GM18505 (cell line): ENCODE data around the gene DAB2IP.

Source experiments
- ATAC-seq: cut with Tn5 transposase; IDR thresholded peaks from one replicate; pipeline ENCODE4 v1.9.1; 2021; ENCODE audit not compliant: unreplicated experiment
- POLR2A ChIP-seq: IDR thresholded peaks from 4 replicates; pipeline ENCODE4 v1.6.1; 2011; ENCODE audit warnings: borderline replicate concordance; ENCODE audit not compliant: insufficient read depth, insufficient read length; ENCODE audit errors: extremely low read depth

The DAB2IP gene

DNA sequence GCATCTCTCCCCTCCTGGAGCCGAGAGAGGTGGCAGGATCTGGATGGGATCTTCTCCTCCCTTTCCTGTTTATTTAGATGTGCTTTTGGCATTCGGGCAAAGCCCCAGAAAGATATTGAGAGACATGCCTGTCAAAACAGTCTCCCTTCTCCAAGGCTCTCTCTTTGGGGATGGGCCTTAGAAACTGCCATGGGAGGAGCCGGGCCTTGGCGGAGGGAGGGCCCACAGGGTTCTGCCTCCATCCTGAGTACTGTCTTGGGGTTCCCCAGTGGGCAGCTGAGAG lies 41.9 kb downstream of the DAB2IP start:
- no peak for ATAC-seq
- TF ChIP-seq POLR2A = no peak

DNA sequence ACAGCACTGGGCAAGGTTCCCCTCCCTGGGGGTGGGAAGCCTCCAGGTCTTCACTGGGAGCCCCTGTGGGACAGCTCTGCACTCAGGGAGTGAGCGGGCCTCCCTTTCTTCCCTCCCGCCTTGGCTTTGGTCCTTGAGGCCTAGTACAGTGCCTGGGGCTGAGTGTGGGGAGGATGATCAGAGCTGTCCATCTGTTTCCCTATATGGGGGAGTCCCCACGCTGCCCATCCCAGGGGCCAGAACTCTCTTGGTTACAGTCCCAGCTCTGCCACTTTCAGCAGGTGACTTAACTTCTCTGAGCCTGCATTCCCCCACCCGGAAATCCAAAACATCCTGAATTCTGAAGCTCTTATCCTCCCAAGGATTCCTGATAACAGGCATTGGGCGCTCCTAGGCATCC lies 42.6 kb downstream of the DAB2IP start:
- TF ChIP-seq POLR2A = no peak
- ATAC-seq = no peak

DNA sequence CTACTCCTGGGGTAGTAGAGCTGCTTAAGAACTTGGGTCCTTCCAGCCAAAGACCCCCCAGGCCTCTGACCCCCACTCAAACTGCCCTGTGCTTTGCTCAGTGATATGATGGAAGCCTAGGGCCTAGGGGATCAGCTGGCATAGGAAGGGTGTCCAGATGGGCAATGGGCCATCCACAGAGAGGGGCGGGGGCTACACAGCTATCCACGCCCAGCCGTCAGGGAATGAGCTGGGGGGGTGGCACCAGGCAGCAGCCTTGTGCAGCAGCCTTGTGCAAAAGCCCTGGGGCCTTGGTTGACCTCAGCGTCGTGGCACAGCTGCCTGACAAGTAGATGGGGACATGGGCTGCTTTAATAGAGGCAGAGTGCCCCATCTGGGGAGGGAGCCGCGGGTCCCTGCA lies 43.2 kb downstream of the DAB2IP start:
- no peak for TF ChIP-seq POLR2A
- ATAC-seq = no peak

- TF ChIP-seq POLR2A = no peak
- ATAC-seq = no peak
Observed at GRCh38 chr9:121696930-121697329, 45.5 kb downstream of the DAB2IP start.

DNA sequence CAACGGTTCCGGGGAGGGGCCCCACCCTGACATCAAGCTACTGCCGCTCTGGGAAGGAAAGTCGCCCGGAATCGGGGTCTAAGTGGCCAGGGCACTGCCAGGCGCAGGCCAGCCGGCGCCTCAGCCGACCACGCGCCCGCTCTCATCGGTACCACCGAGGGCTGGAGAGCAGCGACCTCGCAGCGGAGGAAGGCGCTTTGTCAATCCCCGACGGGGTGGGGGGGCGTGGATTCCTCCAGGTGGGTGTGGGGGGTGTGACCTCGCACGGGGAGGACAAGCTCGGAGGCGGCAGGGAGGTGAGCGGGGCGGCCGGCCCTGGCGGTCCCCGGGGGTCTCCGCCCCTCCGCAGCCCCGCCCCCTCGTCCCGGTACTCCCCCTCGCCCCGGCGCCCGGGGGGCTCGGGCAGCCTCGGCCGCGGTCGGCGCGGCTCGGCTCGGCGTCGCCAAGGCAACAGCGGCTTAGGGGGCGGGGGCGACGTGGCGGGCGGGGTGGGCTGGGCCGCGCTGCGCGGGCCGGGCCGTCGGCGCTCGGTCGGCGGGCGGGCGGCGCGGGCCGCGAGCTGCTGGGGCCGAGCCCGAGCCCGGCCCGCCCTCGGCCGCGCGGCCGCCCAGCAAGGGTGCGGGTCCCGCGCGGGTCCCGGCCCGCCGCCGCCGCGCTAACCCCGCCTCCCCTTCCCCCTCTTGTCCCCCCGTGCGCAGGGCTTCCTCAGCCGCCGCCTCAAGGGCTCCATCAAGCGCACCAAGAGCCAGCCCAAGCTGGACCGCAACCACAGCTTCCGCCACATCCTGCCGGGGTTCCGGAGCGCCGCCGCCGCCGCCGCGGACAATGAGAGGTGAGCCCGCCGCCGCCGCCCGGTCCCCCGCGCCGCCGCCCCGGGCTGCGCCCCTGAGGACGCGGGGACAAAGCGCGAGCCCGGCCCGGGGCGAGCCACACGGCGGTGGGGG lies 47.5 kb downstream of the DAB2IP start:
- TF ChIP-seq POLR2A = no peak
- peak; percentile 57 for ATAC-seq

DNA sequence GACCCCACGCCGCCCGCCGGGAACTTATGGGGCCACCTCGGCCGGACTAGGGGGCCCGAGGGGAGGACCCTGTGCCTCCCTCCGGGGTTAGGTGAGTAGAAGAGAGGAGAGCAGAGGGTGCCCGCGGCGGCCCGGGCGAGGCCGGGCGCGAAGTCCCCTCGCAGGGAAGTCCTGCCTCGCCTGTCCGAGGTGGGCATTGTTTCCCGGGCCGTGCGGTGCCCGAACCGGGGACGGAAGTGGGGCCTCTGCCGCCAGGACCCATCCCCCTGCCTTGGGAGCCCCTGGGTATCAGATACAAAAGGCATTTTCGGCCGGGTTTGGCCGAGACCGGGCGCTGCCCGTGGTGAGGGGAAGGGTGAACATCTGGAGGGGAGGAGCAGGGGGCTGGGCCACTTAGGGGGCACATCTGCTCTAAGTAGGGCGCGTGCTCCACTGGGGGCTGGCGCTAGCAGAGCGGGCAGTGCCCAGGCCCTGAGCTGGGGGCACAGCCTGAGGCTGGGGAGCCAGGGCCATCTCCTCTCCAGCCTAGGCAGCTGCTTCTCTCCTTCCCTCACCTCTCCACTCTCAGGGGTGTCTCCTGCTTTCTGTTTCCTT lies 48.2 kb downstream of the DAB2IP start:
- TF ChIP-seq POLR2A = no peak
- ATAC-seq = peak; percentile 35

GRCh38 chr9:121700165-121700831 lies 48.9 kb downstream of the DAB2IP start:
- no peak for TF ChIP-seq POLR2A
- ATAC-seq = no peak

- TF ChIP-seq POLR2A = no peak
- no peak for ATAC-seq
Observed at GRCh38 chr9:121700832-121701419, 49.5 kb downstream of the DAB2IP start.

GRCh38 chr9:121701736-121702261 lies 50.4 kb downstream of the DAB2IP start:
- TF ChIP-seq POLR2A = no peak
- no peak for ATAC-seq

DNA sequence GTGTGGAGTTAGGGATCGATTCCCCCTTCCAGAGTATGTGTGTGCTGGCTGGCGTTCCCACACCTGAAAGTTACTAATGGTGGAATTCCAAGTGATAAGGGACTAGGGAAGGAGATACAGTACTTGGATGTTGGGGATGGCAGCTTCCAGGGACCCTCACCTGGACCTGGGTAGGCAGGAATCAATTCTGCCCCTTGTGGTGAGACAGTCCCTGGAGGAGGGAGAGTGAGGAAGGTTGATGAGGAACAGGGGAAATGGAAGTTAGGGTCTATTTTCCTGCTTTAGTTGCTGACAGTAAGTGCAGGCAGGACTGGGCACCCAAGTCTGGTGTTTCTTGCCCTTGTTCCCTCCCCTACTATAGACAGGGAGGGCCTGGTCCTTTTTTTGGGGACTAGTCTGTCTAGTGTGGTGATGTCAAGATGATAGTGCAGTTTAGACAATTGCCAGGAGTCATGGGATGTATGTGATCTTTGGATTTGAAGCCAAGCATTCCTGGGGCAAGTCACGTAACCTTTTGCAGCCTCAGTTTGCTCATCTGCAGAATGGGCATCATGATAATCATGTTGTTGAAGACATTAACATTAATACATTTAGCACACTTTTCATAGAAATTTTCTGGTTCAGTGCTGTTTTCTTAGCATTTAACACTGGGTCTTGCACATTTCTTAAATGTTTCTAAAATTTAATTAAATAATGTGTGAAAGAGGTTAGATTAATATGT lies 51.7 kb downstream of the DAB2IP start:
- ATAC-seq = no peak
- no peak for TF ChIP-seq POLR2A

- ATAC-seq = no peak
- no peak for TF ChIP-seq POLR2A
Observed at GRCh38 chr9:121704281-121704680, 52.8 kb downstream of the DAB2IP start.

- no peak for ATAC-seq
- no peak for TF ChIP-seq POLR2A
Observed at GRCh38 chr9:121706149-121706750, 54.8 kb downstream of the DAB2IP start.
